Vagina (tissue), 2 donors: ENCODE results near the gene AK4. TPM values are rescaled to one million over a fixed set of nuclear protein-coding genes. Genes with fewer than 3 reads are reported as not detected.

Experiments
- DNase-seq, 2 donors: peaks; one replicate each; pipeline ENCODE4 v3.0.0-alpha.2; 2017; ENCODE audit errors: extremely low spot score in 2 of 2
- H3K27ac ChIP-seq: fragments of 200-600 bp; sonication (generic); one replicate; pipeline ENCODE4 v1.5.1; 2019
- H3K27me3 ChIP-seq: fragments of 200-600 bp; sonication (generic); one replicate; pipeline ENCODE4 v1.5.1; 2019
- H3K36me3 ChIP-seq, 2 donors: fragments of 200-600 bp; sonication (generic); one replicate each; pipeline ENCODE4 v1.5.1; 2017 to 2019
- H3K4me1 ChIP-seq: fragments of 200-600 bp; sonication (generic); one replicate; pipeline ENCODE4 v1.5.1; 2019
- H3K4me3 ChIP-seq, 2 donors: fragments of 200-600 bp; sonication (generic); 1 replicate in 1 of 2; 2 replicates in 1 of 2; pipeline ENCODE4 v1.5.1; 2016 to 2019
- H3K9me3 ChIP-seq: fragments of 200-600 bp; sonication (generic); one replicate; pipeline ENCODE4 v1.5.1; 2019
- CTCF ChIP-seq, 3 experiments: fragments of 450-650 bp in 2 of 3; fragments of 200-600 bp in 1 of 3; sonication (generic) in 1 of 3; IDR thresholded peaks; one replicate each; pipeline ENCODE4 v1.5.1; 2017 to 2019; ENCODE audit warnings: antibody characterized with exemption in 3 of 3, mild to moderate bottlenecking in 2 of 3, moderate library complexity in 2 of 3
- POLR2A ChIP-seq, 2 donors: fragments of 450-650 bp; IDR thresholded peaks; one replicate each; pipeline ENCODE4 v1.6.1; 2017; ENCODE audit warnings: antibody characterized with exemption in 2 of 2, mild to moderate bottlenecking in 2 of 2, moderate library complexity in 2 of 2
- POLR2AphosphoS5 ChIP-seq, 2 donors: sonication (generic); formaldehyde crosslinking; IDR thresholded peaks; one replicate each; pipeline ENCODE4 v1.9.0; 2017; ENCODE audit warnings: antibody characterized with exemption in 2 of 2, mild to moderate bottlenecking in 2 of 2, low read depth in 1 of 2; ENCODE audit not compliant: insufficient read depth in 1 of 2
- intact Hi-C: fragments of 100-400 bp; cut with DNase I; formaldehyde crosslinking; loops from one replicate; pipeline ENCODE4 v1.15.1; 2023
- total RNA-seq: library from RNA; depleted of rRNA; stranded (reverse); fragments of >200 nt; gene quantifications from one replicate; pipeline ENCODE4 v1.2.3, GENCODE V29; 2016

Gene AK4
- total RNA-seq, 1 donor from 2014 or later = 22.1 TPM

DNA sequence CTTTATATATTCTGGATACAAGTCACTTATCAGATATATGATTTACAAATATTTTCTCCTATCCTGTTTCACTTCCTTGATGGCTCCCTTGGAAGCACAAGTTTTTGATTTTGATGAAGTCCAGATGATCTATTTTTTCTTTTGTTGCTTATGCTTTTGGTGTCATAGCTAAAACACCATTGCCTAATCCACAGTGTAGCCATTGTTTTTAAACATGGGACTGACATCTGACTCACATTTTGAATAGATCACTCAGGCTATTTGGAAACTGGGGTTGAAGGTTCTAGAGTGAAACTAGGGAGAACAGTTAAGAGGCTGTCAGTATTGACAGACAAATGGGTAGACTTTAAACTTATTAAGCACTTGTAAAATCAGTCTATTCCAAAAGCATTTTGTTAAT, 16.6 kb downstream of the AK4 start:
- H3K27ac ChIP-seq = no peak overlapping the region
- no peaks in the 10 kb centered on the region for H3K36me3 ChIP-seq
- H3K27me3 ChIP-seq = no peaks in the 10 kb centered on the region
- H3K4me3 ChIP-seq = no peak overlapping the region
- no peak for TF ChIP-seq CTCF (IDR thresholded peaks at IDR 0.05)
- no peak for TF ChIP-seq POLR2A (IDR thresholded peaks at IDR 0.05)
- peak in 1 of 2 donors; percentile 69 for TF ChIP-seq POLR2AphosphoS5 (IDR thresholded peaks at IDR 0.05; ENCODE audit: insufficient read depth in 1 of 2, low read depth in 1 of 2)
- DNase-seq = no peak
- peaks cover 16% of the 10 kb centered on the region for H3K4me1 ChIP-seq
- H3K9me3 ChIP-seq = no peaks in the 10 kb centered on the region
- intact Hi-C loops = no loop called here

- intact Hi-C loops = no loop called here
- no peaks in the 10 kb centered on the region for H3K36me3 ChIP-seq
- TF ChIP-seq POLR2A (IDR thresholded peaks at IDR 0.05) = no peak
- TF ChIP-seq CTCF (IDR thresholded peaks at IDR 0.05) = no peak
- TF ChIP-seq POLR2AphosphoS5 (IDR thresholded peaks at IDR 0.05; ENCODE audit: insufficient read depth in 1 of 2, low read depth in 1 of 2) = no peak
- H3K27me3 ChIP-seq = no peaks in the 10 kb centered on the region
- H3K4me1 ChIP-seq = peaks cover 23% of the 10 kb centered on the region
- H3K27ac ChIP-seq = no peak overlapping the region
- H3K9me3 ChIP-seq = no peaks in the 10 kb centered on the region
- H3K4me3 ChIP-seq = no peak overlapping the region
- DNase-seq = no peak
These were observed 17.4 kb downstream of the AK4 start for GRCh38 chr1:65165269-65165993.

DNA sequence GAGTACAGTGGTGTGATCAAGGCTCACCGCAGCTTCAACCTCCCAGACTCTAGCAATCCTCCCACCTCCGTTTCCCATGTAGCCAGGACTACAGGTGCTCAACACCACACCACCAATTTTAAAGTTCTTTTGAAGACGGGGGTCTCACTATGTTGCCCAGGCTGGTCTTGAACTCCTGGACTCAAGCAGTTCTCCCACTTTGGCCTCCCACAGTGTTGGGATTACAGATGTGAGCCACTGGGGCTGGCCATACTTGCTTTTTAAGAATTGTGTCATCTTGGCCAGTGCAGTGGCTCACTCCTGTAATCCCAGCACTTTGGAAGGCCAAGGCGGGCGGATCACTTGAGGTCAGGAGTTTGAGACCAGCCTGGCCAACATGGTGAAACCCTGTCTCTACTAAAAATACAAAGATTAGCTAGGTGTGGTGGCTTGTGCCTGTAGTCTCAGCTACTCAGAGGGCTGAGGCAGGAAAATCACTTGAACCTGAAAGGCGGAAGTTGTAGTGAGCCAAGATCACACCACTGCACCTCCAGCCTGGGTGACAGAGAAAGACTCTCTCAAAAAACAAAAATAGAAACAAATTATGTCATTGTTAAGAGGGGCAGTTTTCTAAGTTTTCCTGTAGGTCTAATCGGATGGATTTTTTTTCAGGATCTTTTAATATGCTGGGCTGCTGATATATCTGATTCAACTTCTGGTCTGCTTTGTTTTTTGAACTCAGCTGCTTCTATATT, 18.7 kb downstream of the AK4 start:
- Histone ChIP-seq H3K27ac (no peak overlapping the region), H3K4me1 (peaks cover 26% of the 10 kb centered on the region), H3K27me3 (no peaks in the 10 kb centered on the region), H3K36me3 (no peaks in the 10 kb centered on the region), H3K4me3 (no peak overlapping the region), H3K9me3 (no peaks in the 10 kb centered on the region)
- no peak for DNase-seq
- intact Hi-C loops = no loop called here
- no peak for TF ChIP-seq POLR2AphosphoS5 (IDR thresholded peaks at IDR 0.05; ENCODE audit: insufficient read depth in 1 of 2, low read depth in 1 of 2)
- no peak for TF ChIP-seq POLR2A (IDR thresholded peaks at IDR 0.05)
- no peak for TF ChIP-seq CTCF (IDR thresholded peaks at IDR 0.05)

DNA sequence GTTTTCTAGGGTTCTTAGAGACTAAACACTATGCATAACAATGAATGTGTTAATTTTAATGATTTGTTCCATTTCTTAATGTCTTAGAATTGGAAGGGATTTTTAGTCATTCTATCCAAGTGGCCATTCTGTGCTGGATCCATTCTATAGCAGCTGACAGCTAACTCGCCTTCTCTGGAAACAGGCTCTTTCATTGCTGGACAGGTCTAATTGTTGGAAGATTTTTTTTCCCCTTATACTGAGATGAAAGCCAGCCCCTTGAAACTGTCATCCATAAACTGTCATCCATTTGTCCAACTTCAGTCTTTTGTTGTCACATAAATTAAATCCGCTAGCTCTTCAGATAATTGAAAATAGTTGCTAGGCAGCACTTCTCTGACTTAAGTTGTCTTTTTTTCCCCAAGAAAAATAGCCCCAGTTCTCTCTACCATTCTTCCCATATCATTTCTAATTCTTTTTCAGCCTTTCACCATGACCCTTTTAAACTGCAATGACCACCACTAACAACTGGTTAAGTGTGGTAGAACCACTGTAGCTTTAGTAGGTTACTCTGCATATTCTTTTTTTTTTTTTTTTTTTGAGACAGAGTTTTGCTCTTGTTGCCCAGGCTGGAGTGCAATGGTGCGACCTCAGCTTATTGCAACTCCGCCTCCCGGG, 19.7 kb downstream of the AK4 start:
- DNase-seq = no peak
- TF ChIP-seq POLR2AphosphoS5 (IDR thresholded peaks at IDR 0.05; ENCODE audit: insufficient read depth in 1 of 2, low read depth in 1 of 2) = no peak
- no peak for TF ChIP-seq CTCF (IDR thresholded peaks at IDR 0.05)
- TF ChIP-seq POLR2A (IDR thresholded peaks at IDR 0.05) = no peak
- Histone ChIP-seq H3K27me3 (no peaks in the 10 kb centered on the region), H3K4me3 (no peak overlapping the region), H3K4me1 (peaks cover 26% of the 10 kb centered on the region), H3K36me3 (no peaks in the 10 kb centered on the region), H3K9me3 (no peaks in the 10 kb centered on the region), H3K27ac (no peak overlapping the region)
- intact Hi-C loops = no loop called here
